Measurements from ENCODE around the gene KRTAP1-4. TPM values are rescaled to one million over a fixed set of nuclear protein-coding genes. Genes with fewer than 3 reads are reported as not detected.

The KRTAP1-4 gene
- total RNA-seq, 3 donors from 2014 or later, result not detected

Other genes starting within 250 kb of the KRTAP1-4 start
- gene KRT27, start 247.6 kb downstream of the KRTAP1-4 start, total RNA-seq, result not detected
- not detected for gene KRT28, start 230.2 kb downstream of the KRTAP1-4 start, total RNA-seq
- gene KRT10, start 207.6 kb downstream of the KRTAP1-4 start, total RNA-seq, result 10 to 100 TPM; 48.7 to 50.0 (median 49.7) TPM
- gene KRT12, start 163.0 kb downstream of the KRTAP1-4 start, total RNA-seq, result not detected
- under 1 TPM; 0.19 to 0.30 (median 0.21) TPM for gene KRT20, start 145.0 kb downstream of the KRTAP1-4 start, total RNA-seq
- not detected for gene KRT23, start 92.5 kb downstream of the KRTAP1-4 start, total RNA-seq
- gene KRT39, start 63.2 kb downstream of the KRTAP1-4 start, total RNA-seq, result not detected
- gene KRT40, start 45.9 kb downstream of the KRTAP1-4 start, total RNA-seq, result not detected
- not detected for gene KRTAP3-3, start 36.0 kb downstream of the KRTAP1-4 start, total RNA-seq
- gene KRTAP3-2, start 30.3 kb downstream of the KRTAP1-4 start, total RNA-seq, result not detected
- gene KRTAP3-1, start 21.1 kb downstream of the KRTAP1-4 start, total RNA-seq, result not detected
- gene KRTAP1-5, start 3.0 kb downstream of the KRTAP1-4 start, total RNA-seq, result not detected
- gene KRTAP1-3, start 4.7 kb upstream of the KRTAP1-4 start, total RNA-seq, result not detected
- not detected for gene KRTAP1-1, start 11.3 kb upstream of the KRTAP1-4 start, total RNA-seq
- gene KRTAP2-1, start 17.1 kb upstream of the KRTAP1-4 start, total RNA-seq, result not detected
- not detected for gene KRTAP2-2, start 25.0 kb upstream of the KRTAP1-4 start, total RNA-seq
- not detected for gene KRTAP2-3, start 29.9 kb upstream of the KRTAP1-4 start, total RNA-seq
- not detected for gene KRTAP2-4, start 35.7 kb upstream of the KRTAP1-4 start, total RNA-seq
- gene KRTAP4-7, start 54.0 kb upstream of the KRTAP1-4 start, total RNA-seq, result not detected
- not detected for gene KRTAP4-8, start 67.9 kb upstream of the KRTAP1-4 start, total RNA-seq
- gene KRTAP4-16, start 72.0 kb upstream of the KRTAP1-4 start, total RNA-seq, result not detected
- gene KRTAP4-9, start 75.2 kb upstream of the KRTAP1-4 start, total RNA-seq, result not detected
- not detected for gene KRTAP4-11, start 88.2 kb upstream of the KRTAP1-4 start, total RNA-seq
- not detected for gene KRTAP4-12, start 94.0 kb upstream of the KRTAP1-4 start, total RNA-seq
- not detected for gene KRTAP4-6, start 110.3 kb upstream of the KRTAP1-4 start, total RNA-seq
- not detected for gene KRTAP4-5, start 119.6 kb upstream of the KRTAP1-4 start, total RNA-seq
- not detected for gene KRTAP4-4, start 130.6 kb upstream of the KRTAP1-4 start, total RNA-seq
- not detected for gene KRTAP4-3, start 138.0 kb upstream of the KRTAP1-4 start, total RNA-seq
- not detected for gene KRTAP4-2, start 148.0 kb upstream of the KRTAP1-4 start, total RNA-seq
- not detected for gene KRTAP4-1, start 154.7 kb upstream of the KRTAP1-4 start, total RNA-seq
- gene KRTAP9-1, start 159.7 kb upstream of the KRTAP1-4 start, total RNA-seq, result not detected
- gene KRTAP9-2, start 196.5 kb upstream of the KRTAP1-4 start, total RNA-seq, result not detected
- gene KRTAP9-3, start 202.3 kb upstream of the KRTAP1-4 start, total RNA-seq, result not detected
- gene KRTAP9-8, start 207.8 kb upstream of the KRTAP1-4 start, total RNA-seq, result not detected
- gene KRTAP9-4, start 219.5 kb upstream of the KRTAP1-4 start, total RNA-seq, result not detected
- not detected for gene KRTAP9-9, start 225.2 kb upstream of the KRTAP1-4 start, total RNA-seq
- gene KRTAP9-6, start 235.2 kb upstream of the KRTAP1-4 start, total RNA-seq, result not detected
- gene KRTAP9-7, start 245.5 kb upstream of the KRTAP1-4 start, total RNA-seq, result not detected